Measurements from ENCODE around the gene SAP25.

DNA sequence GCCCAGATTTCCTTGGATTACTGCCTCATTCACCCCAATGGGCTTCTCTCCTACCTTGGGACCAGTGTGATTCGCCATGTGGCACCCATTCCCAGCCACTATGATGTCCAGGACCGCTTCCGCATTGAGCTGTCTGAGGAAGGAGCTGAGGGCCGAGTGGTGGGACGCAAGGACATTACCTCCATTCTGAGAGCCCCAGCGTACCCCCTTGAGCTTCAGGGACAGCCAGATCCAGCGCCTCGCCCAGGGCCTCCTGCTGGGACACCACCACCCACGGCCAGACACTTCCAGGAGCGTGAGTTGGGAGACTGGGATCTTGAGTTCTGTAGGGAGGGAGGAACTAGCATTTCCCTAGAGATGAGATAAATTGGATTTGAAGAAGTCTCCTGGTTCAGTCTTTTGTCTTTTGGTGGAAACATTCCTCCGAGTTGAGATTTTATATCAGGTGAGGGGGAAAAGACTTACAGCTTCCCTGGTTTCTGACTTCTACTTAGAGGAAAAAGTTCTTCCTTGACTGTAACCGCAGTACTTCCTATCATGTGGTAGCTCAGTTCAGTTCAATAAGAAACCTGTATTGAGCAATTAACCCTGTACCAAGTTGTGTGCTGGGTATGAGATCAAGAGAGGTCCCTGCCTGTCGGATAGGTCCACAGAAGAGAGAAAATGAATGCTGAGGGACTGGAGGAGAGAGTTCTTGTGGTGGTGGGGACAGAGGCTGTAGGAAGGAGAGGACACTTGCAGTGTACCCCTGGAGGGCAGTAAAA, 39.9 kb upstream of the SAP25 start:
- TF ChIP-seq, protein P1, sequence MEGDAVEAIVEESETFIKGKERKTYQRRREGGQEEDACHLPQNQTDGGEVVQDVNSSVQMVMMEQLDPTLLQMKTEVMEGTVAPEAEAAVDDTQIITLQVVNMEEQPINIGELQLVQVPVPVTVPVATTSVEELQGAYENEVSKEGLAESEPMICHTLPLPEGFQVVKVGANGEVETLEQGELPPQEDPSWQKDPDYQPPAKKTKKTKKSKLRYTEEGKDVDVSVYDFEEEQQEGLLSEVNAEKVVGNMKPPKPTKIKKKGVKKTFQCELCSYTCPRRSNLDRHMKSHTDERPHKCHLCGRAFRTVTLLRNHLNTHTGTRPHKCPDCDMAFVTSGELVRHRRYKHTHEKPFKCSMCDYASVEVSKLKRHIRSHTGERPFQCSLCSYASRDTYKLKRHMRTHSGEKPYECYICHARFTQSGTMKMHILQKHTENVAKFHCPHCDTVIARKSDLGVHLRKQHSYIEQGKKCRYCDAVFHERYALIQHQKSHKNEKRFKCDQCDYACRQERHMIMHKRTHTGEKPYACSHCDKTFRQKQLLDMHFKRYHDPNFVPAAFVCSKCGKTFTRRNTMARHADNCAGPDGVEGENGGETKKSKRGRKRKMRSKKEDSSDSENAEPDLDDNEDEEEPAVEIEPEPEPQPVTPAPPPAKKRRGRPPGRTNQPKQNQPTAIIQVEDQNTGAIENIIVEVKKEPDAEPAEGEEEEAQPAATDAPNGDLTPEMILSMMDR (IDR thresholded peaks at IDR 0.05) = no peak
- no peak for TF ChIP-seq POLR2A (IDR thresholded peaks at IDR 0.05)
